Head of caudate nucleus (tissue), 42 donors: Measurements from ENCODE around the gene HDHD2.

Source experiments
- DNase-seq, 42 donors: peaks; one replicate each; pipeline versions ENCODE4 v3.0.0 to v3.0.0-alpha.2; 2020 to 2021; ENCODE audit warnings: mixed read lengths in 7 of 42
- intact Hi-C: fragments of 100-400 bp; cut with DNase I; formaldehyde crosslinking; loops from one replicate; pipeline ENCODE4 v1.15.0; 2022

Gene HDHD2

DNA sequence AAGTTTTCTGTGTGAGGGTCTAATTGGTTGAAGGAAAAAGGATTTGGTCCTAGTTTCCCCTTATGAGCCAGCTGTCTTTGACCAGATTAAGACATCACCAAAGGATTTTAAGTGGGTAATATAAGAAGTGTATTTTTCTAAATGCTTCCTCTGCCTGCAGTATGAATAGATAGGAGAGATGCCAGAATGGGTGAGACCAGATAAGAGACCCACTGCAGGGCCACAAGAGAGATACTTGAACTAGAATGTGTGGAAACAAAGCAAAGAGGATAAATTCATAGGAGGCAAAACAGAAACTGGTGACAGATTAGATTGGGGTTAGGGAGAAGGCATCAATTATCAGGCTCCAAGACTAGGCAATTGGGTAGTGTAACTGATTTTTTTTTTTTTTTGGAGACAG is 1.1 kb upstream of the HDHD2 start:
- intact Hi-C loops = loop anchor here (2.0 kb wide), 1 partner anchor 25 kb away; the partner anchor contains the start of gene IER3IP1
- DNase-seq = no peak

DNA sequence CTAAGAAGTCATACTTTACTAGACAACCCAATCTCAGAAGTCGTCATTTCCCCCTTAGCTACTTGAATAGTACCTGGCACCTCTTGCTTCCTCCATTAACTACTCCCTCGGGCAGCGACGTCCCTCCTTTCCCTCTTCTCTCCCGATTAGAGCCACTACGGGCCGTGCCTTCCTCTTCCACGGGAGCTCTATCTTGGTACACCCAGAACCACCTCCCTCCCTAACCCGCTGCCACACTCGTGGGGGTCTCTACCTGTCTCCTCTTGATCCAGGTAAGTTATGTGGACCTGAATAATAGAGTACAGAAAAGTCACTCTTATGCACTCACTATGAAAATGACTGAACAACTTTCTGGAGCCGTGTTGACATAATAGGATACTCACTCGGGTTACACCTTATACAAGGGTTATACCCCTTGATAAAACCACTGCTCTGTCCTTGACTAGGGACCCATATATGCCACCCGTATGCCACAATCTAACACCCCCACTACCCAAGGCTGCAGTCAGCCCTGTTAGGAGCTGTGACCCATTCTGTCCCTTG is 595 bp upstream of the HDHD2 start:
- peak in 25 of 42 donors; percentile 2 to 51 (median 25) for DNase-seq
- intact Hi-C loops = loop anchor here (2.0 kb wide), 1 partner anchor 26 kb away; the partner anchor contains the start of gene IER3IP1

DNA sequence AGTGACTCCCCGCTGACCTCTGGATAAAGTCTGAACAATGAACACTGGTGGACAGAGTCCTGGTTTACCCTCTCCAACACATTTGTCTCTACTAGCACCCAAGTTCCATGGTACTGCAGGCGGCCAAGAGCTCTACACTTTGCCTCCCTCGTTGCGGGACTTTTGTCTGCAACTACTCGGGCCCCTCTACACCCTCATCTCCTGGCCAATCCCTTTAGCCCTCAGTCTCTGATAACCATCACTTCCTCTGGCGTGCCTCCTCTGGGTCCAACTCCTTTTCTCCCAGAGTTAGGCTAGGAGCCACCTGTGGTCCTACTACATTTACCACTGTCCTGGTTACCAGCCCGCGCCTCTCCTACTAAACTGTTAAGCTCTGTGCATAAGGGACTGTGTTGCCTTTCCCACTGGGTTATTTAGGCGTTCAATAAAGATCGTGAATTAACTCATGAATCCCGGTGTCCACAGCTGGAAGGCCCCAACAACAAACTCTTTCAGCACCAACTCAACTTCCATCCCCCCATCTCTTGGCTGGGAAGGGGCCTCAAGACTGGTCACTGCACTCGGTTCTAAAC is 757 bp downstream of the HDHD2 start:
- intact Hi-C loops = loop anchor here (2.0 kb wide), 1 partner anchor 27 kb away; the partner anchor contains the start of gene IER3IP1

DNA sequence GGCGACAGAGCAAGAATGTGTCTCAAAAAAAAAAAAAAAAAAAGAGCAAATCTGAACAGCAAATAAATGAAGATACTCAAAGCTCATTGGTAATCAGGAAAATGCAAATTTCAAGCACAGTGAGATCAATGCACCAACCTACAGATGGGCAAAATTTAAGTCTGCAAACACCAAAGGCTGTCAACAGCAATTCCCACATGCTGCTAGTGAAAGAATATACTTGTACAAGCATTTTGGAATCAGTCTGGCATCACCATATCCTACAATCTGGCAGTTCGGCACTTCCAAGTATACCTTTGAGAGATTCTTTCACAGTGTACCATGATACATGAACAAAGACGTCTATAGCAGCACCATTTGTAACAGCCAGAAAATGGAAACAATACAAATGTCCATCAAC is 4.1 kb downstream of the HDHD2 start:
- intact Hi-C loops = no loop called here
- DNase-seq = no peak

More for the DNA sequence above, 757 bp downstream of the HDHD2 start:
- peak in 13 of 42 donors; percentile 1 to 40 (median 10) for DNase-seq

DNA sequence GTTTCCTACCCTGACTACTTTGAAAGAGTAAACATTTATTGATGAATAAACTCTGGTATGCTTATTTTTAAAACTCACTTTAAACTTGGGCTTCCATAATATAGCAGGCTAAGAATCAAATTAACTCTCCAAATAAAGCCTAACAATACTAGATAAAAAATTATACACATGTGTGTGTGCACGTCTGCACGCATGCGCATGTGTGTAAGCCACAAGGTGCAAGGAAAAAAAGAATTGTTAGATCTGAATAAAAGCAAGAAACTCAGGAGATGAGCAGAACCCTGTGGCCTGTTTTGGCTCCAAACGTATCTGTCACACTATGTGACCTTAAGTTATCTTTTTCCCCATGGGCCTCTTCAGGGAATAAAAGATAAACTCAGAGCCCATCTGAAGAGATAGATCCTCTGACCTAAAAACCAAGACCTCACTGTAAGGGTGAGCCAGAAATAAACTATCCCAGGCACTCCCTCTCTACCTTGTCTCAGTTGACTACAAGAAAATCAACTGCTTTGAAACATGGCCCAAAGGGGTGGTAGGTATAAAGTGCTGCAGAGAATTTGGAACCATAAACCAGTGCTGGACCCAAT is 6.3 kb downstream of the HDHD2 start:
- intact Hi-C loops = no loop called here

DNA sequence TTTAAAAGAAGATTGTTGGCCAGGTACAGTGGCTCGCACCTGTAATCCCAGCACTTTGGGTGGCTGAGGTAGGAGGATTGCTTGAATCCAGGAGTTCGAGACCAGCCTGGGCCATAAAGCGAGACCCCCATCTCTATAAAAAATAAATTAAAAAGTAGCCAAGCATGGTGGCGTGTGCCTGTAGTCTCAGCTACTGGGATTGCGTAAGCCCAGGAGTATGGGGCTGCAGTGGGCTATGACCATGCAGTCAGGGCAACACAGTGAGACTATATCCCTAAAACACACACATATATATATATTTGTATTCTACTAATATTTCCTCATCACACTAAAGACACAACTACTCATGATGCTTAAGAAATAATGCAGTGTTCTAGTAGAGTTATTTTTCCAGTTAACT is 7.1 kb downstream of the HDHD2 start:
- no peak for DNase-seq
- intact Hi-C loops = no loop called here

More for the DNA sequence above, 6.3 kb downstream of the HDHD2 start:
- DNase-seq = no peak

DNA sequence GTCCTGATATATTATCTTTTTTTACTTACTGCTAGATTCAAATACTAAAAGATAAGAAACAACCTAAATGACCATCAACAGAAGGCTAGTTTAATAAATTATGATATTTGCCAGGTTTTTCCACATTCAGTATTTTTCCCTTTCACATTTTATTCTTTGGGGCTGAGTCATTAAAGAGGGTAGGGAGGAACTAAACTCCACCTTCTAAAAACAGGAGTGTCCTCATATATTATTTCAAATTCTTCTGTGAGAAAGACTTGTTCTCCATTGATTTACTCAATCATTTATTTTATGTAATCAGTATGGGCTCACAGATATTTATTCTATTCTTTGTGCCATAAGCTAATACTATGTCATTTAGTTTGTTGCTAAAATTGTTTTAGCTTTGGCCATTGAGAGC is 9.0 kb downstream of the HDHD2 start:
- intact Hi-C loops = no loop called here
- no peak for DNase-seq

DNA sequence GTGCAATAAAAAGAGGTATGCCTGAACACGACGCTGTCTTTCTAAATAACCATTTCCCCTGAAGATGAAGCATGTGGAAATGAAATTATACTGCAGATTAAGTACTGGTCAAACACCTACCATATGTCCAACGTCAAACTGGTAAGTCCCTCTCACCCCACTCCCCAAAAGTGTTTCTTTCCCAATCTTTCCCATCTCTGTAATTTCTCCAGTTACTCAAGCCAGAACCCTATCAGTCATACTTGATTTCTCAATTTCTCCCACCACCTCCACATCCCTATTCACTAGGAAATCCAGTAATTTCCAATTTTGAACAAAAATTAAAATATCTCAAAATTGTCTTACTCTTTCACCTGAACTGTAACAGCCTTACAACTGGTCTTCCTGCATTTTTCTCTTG is 29.2 kb downstream of the HDHD2 start:
- DNase-seq = no peak
- intact Hi-C loops = no loop called here

DNA sequence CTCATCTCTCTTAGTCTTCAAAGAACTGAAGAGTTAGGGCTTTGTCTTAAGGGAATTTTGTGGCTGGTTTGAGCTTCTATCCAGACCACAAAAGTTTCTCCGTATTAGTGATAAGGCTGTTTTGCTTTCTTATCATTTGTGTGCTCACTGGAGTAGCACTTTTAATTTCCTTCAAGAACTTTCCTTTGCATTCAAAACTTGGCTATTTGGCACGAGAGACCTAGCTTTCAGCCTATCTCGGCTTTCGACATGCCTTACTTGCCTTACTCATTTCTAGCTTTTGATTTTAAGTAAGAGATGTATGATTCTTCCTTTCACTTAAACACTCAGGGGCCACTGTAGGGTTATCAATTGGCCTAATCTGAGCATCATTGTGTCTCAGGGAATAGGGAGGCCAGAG is 29.9 kb downstream of the HDHD2 start:
- intact Hi-C loops = no loop called here
- DNase-seq = no peak

DNA sequence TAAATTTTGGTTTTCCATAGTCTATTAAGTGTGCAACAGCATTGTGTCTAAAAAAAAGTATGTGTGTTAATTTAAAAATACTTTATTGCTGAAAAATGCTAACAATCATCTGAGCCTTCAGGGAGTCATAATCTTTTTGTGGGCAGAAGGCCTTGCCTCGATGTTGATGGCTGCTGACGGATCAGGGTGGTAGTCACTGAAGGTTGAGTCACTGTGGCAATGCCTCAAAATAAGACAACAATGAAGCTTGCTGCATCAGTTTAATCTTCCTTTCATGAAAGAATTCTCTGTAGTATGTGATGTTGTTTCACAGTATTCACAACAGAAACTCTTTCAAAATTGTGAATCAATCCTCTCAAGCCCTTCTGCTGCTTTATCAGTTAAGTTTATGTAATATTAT is 31.3 kb downstream of the HDHD2 start:
- no peak for DNase-seq
- intact Hi-C loops = no loop called here

DNA sequence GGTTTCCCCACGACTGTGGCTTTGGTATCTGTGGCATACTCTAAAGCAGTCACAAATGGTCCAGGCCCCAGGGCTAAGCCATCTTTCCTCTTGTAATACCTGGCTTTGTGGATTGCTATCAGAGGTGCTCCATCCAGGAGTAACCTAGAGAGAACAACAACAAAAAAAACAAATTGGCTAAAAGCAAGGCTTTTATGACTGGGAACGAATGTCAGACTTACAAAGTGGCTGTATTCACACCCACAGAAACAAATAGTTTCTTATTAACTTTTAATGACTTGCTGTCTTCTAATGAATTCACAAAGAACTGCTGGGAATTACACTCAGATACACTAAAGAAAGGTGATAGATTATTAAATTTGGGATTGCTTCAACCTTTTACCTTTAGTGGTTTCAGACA is 35.1 kb downstream of the HDHD2 start:
- no peak for DNase-seq
- intact Hi-C loops = no loop called here

DNA sequence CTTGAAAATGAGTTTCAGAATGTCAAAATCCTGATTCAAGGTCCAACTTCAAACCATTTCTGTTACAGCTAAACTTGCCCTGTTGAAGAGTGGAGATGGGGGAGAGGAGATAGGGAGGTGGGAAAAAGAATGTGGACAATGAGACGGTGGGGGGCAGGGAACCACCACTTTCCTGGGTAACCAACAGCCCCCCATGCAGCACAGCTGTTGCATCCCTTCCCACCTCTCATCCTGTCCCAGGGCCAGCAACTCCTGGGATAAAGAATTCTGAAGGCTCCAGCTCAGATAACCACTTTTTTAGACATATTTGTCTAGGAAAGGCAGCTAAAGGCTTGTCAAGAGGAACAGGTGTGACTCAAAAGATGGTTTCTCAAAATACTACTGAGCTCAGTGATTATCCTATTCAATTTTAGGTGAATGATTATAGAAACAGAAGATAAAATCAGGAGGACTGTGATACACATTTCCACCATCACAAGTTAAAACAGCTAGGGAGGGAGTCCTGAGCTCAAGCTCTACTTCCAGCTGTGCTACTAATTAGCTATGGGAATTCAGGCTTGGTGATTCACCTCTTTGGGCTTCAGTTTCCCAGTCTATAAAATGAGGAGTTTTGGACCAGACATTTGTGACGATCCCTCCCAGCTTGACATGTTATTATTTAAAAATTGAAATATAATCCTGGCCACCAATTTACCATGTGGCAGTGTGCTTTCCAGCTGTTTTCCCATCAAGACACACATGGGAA is 36.3 kb downstream of the HDHD2 start:
- DNase-seq = no peak
- intact Hi-C loops = no loop called here

DNA sequence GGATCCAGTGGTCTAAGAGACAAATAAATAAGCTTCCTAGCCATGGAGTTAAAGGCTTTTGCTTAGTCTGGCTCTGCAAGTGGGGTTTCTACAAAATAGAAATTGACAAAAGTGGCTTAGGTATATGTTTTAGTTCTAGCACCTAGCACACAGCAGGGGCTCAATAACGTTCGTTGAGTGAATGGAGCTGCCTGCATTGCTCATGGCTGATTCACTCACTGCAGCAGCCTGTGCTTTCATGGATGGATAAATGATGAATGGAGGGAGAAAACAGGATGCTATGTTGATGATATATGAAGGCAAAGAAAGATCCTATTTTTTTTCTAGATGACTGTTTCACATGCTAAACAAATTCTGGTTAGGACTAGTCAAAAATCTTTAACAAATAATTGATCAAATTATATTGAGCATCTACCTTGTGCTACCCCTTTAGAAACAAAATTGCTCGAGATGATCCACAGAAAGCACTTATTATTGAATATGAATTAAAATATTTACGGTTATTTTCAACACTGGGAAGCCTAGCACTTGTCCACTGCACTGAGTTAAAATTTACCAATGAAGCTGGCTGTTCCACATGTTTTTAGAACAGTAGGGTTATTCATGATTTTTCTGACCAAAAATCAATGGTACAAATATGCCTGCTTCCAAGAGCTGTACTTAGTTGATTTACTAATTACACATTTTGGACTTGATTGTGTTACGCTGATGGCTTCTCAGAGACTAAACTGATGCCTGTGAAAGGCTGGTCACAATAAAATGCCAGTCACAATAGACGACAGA is 39.6 kb downstream of the HDHD2 start:
- intact Hi-C loops = no loop called here
- no peak for DNase-seq

DNA sequence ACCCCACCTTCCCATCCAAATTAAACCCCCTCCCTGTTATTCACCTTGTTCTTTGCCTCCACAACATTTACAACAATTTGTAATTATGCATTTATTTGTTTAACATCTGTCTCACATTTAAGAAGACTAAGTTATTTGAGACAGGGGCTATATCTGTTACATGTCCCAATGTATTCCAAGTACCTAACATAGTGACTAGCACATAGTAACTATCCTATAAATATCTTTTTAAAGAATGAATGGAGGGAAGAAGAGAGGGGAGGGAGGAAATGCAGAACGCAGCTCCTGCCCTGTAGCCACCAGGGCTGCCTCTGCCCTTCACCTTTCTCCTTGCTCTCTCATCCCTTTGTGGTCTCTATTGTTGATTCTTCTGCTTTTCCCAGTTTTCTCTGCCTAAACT is 40.6 kb downstream of the HDHD2 start:
- intact Hi-C loops = no loop called here
- no peak for DNase-seq

DNA sequence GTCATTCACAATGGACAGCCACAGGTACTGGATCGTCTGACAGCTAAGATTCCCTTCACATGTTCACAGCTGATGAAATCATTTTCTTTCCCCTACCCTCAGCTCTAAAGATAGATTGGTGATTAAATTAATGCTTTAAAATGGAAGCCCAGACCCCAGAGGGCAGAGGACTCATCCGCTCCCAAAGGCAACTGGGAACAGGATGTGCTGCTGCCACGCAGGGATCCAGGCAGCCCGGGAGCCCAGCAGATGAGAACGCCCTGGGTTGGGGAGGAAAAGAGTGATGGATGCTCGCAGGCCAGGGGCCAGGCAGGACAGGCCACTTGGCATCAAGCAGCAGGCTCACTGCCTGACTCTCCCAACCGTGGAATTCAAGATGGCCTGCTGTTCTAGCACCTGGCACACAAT is 41.3 kb downstream of the HDHD2 start:
- no peak for DNase-seq
- intact Hi-C loops = no loop called here

DNA sequence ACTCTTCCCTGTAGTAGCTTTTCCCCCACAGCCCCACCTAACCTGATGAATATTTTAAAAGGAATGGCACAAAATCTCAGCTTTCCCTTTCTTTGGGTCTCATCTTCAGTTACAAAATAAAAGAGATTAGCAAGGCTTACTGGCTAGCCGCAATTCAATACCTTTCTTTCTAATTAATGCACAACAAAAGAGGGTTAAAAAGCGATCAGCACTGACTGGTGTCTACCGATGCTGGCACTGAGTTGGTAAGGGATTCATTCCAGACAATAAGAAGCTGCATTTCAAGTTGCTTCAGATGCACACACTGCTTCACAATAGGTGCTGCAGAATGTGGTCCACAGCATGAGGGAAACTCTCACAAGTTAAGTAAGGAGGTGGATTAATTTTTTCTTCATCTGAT is 41.9 kb downstream of the HDHD2 start:
- intact Hi-C loops = no loop called here
- DNase-seq = no peak

DNA sequence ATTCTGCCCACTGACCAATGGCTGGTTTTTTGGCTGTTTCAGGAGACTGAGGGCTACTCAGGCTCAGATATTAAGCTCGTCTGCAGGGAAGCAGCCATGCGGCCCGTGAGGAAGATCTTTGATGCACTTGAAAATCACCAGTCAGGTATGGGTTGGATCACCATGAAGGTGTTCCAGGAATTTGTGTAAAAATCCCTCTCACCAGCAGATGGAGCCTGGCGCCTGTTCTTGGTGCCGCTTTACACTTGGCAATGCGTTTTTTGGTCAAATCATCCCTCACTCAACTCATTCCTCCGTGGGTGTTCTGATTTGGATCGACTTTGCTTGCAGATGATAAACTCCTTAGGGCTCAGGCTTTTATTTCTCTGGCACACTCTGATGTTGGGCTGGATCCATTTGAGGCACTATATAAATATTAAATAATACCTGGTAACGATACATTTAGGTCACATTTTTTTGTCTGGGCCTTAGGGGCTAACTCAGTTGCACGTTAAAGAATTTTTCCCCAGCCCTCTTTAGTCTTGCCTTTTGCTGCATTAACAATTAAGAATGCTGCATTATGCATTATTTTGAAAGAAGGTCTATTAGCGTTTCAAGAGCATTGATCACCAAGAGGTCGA is 50.0 kb downstream of the HDHD2 start:
- intact Hi-C loops = loop anchor here (5.0 kb wide), 1 partner anchor 102 kb away; no protein-coding TSS in a partner anchor
- peak; percentile 16 to 87 (median 65) for DNase-seq

DNA sequence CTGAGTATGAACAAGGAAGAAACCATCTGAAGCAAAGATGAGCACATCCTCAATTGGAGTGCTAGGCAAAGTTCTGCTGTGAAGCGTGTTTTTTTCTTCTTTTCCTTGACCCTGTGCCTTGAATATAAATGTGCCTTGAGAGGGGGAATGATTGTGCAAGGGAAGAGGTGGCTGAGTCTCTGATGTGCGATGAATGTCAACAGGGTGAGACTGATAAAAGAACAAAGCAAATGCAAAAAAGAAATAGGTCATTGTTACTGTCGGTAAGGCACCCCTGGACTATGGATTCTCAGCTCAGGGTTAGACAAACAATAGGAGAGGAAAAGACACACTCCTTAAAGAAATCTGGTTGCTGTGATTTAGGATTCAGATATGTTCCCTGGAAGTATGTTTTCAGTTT is 54.5 kb downstream of the HDHD2 start:
- intact Hi-C loops = no loop called here
- no peak for DNase-seq

DNA sequence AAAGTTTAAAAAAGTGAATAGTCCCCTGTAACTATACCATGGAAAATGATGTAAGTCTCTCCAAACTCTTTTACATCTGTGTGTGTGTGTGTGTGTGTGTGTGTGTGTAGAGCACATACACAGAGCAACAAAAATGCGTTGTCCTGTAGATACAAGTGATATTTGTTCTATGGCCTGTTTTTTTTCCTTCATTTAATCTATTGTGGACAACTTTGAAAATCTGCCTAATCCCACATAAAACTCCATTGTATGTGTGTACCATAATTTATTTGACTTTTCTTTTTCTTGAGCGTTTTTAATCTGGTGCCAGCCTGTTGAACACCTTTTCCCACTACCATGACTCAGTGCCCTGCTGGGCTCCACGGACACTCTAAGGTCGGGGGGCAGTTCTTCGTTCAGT is 62.6 kb downstream of the HDHD2 start:
- intact Hi-C loops = no loop called here
- DNase-seq = no peak
